ENCODE measurements around the gene MED4.

DNA sequence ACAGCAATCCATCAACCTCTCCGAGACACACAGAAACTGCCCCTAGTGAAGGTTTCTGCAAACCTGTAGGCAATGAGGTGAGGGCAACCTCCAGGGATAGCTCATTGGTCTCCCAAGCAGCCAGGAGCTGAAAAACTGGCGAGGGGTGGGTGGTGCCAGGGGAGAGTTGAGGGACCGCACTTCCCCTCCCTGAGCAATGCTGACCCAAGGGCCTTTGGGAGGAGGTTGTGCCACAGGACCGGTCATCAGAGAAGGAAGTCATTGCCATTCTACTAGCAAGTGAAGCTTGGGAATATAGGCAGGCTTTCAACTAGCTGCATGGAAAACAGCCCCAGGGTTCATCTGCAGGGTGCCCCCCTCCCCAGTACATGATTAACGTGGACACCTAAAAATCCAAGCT, 23.1 kb upstream of the MED4 start:
- TF ChIP-seq, protein P1, sequence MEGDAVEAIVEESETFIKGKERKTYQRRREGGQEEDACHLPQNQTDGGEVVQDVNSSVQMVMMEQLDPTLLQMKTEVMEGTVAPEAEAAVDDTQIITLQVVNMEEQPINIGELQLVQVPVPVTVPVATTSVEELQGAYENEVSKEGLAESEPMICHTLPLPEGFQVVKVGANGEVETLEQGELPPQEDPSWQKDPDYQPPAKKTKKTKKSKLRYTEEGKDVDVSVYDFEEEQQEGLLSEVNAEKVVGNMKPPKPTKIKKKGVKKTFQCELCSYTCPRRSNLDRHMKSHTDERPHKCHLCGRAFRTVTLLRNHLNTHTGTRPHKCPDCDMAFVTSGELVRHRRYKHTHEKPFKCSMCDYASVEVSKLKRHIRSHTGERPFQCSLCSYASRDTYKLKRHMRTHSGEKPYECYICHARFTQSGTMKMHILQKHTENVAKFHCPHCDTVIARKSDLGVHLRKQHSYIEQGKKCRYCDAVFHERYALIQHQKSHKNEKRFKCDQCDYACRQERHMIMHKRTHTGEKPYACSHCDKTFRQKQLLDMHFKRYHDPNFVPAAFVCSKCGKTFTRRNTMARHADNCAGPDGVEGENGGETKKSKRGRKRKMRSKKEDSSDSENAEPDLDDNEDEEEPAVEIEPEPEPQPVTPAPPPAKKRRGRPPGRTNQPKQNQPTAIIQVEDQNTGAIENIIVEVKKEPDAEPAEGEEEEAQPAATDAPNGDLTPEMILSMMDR (IDR thresholded peaks at IDR 0.05 in 2 of 3, conservative IDR thresholded peaks at IDR 0.05 in 1 of 3; ENCODE audit: insufficient read depth in 2 of 3, low read depth in 1 of 3, low read length in 3 of 3): no peak
- no peak for TF ChIP-seq ZFX (CRISPR knock-in tag; IDR thresholded peaks at IDR 0.05)
- TF ChIP-seq TAF1 (IDR thresholded peaks at IDR 0.05; ENCODE audit: control insufficient read depth, extremely low read depth, insufficient read depth, low read length, severe bottlenecking): no peak
- TF ChIP-seq ZNF121 (CRISPR knock-in tag; conservative IDR thresholded peaks at IDR 0.05): no peak
- TF ChIP-seq RAD21 (CRISPR knock-in tag; conservative IDR thresholded peaks at IDR 0.05 in 1 of 2, IDR thresholded peaks at IDR 0.05 in 1 of 2): no peak
- no peak for TF ChIP-seq POLR2AphosphoS5 (IDR thresholded peaks at IDR 0.05; ENCODE audit: control insufficient read depth, insufficient read depth, low read depth, low read length)
